Right atrium auricular region (tissue), 2 donors: ENCODE results near the gene LOXL1. TPM values are rescaled to one million over a fixed set of nuclear protein-coding genes. Genes with fewer than 3 reads are reported as not detected.
"Not testable (repeated sequence)": the region's sequence is repeated elsewhere in the genome, so short reads cannot be mapped to it uniquely, and the experiment has no call there.

Experiments
- DNase-seq: peaks from one replicate; pipeline ENCODE4 v3.0.0-alpha.2; 2019; ENCODE audit warnings: low spot score
- H3K27ac ChIP-seq, 2 donors: fragments of 200-600 bp; sonication (generic); 1 replicate in 1 of 2; 2 replicates in 1 of 2; pipeline ENCODE4 v1.5.1; 2016 to 2019
- H3K27me3 ChIP-seq, 2 donors: fragments of 200-600 bp; sonication (generic); one replicate each; pipeline versions ENCODE4 v1.5.1 to v1.6.0; 2017 to 2019
- H3K36me3 ChIP-seq: fragments of 200-600 bp; sonication (generic); one replicate; pipeline ENCODE4 v1.5.1; 2016
- H3K4me1 ChIP-seq, 2 donors: fragments of 200-600 bp; sonication (generic); one replicate each; pipeline versions ENCODE4 v1.5.1 to v1.6.0; 2017 to 2019
- H3K4me3 ChIP-seq, 2 donors: fragments of 200-600 bp; sonication (generic); 1 replicate in 1 of 2; 2 replicates in 1 of 2; pipeline ENCODE4 v1.5.1; 2017 to 2019; ENCODE audit warnings: mild to moderate bottlenecking in 1 of 2, moderate library complexity in 1 of 2
- H3K9me3 ChIP-seq, 2 donors: fragments of 200-600 bp; sonication (generic); one replicate each; pipeline ENCODE4 v1.5.1; 2019
- CTCF ChIP-seq, 2 donors: fragments of 200-600 bp; sonication (generic); IDR thresholded peaks; one replicate each; pipeline ENCODE4 v1.5.1; 2019; ENCODE audit warnings: antibody characterized with exemption in 2 of 2
- total RNA-seq, 2 donors: library from RNA; depleted of rRNA; stranded (reverse); fragments of >200 nt; gene quantifications; one replicate each; pipeline ENCODE4 v1.1.0, GENCODE V29; 2016

LOXL1 gene
- total RNA-seq, 2 donors from 2014 or later, result 22.2 to 59.0 TPM

- no peak for TF ChIP-seq CTCF (IDR thresholded peaks at IDR 0.05)
- peaks cover 0 to 16% of the 10 kb centered on the region in 2 donors for H3K4me1 ChIP-seq
- no peaks in the 10 kb centered on the region for H3K36me3 ChIP-seq
- H3K27ac ChIP-seq, result no peak overlapping the region
- H3K4me3 ChIP-seq, result no peak overlapping the region
- H3K27me3 ChIP-seq, result no peaks in the 10 kb centered on the region
- H3K9me3 ChIP-seq, result no peaks in the 10 kb centered on the region
- DNase-seq, result no peak
These were observed 42.2 kb downstream of the LOXL1 start for GRCh38 chr15:73968461-73968860.

- no peaks in the 10 kb centered on the region for H3K9me3 ChIP-seq
- no peak for DNase-seq
These were observed 43.0 kb downstream of the LOXL1 start for GRCh38 chr15:73969151-73969759.

GRCh38 chr15:73972984-73973682 is 46.9 kb downstream of the LOXL1 start:
- Histone ChIP-seq H3K27ac (no peak overlapping the region), H3K4me3 (peak overlapping the region in 1 of 2 donors; percentile 34), H3K9me3 (no peaks in the 10 kb centered on the region), H3K27me3 (no peaks in the 10 kb centered on the region), H3K4me1 (peaks cover 0 to 10% of the 10 kb centered on the region in 2 donors), H3K36me3 (no peaks in the 10 kb centered on the region)
- peak; percentile 82 to 91 for TF ChIP-seq CTCF (IDR thresholded peaks at IDR 0.05)
- DNase-seq, result peak; percentile 87

More at GRCh38 chr15:73969151-73969759, 43.0 kb downstream of the LOXL1 start:
- no peaks in the 10 kb centered on the region for H3K36me3 ChIP-seq
- no peaks in the 10 kb centered on the region for H3K27me3 ChIP-seq
- no peak overlapping the region for H3K4me3 ChIP-seq
- H3K4me1 ChIP-seq, result peaks cover 0 to 16% of the 10 kb centered on the region in 2 donors
- no peak overlapping the region for H3K27ac ChIP-seq
- no peak for TF ChIP-seq CTCF (IDR thresholded peaks at IDR 0.05)

- not testable (repeated sequence) for H3K4me1 ChIP-seq, DNase-seq, H3K27ac ChIP-seq, H3K27me3 ChIP-seq, H3K9me3 ChIP-seq, H3K36me3 ChIP-seq
- peak overlapping the region in 1 of 2 donors; percentile 34 for H3K4me3 ChIP-seq
These were observed 47.5 kb downstream of the LOXL1 start for GRCh38 chr15:73973683-73974200.

- H3K4me3 ChIP-seq, H3K36me3 ChIP-seq, H3K4me1 ChIP-seq, DNase-seq, H3K9me3 ChIP-seq, H3K27ac ChIP-seq, H3K27me3 ChIP-seq: not testable (repeated sequence)
These were observed 49.3 kb downstream of the LOXL1 start for GRCh38 chr15:73975440-73976125.

- no peak for TF ChIP-seq CTCF (IDR thresholded peaks at IDR 0.05)
- Histone ChIP-seq H3K36me3 (no peaks in the 10 kb centered on the region), H3K27ac (no peak overlapping the region), H3K4me1 (peaks cover 0 to 29% of the 10 kb centered on the region in 2 donors), H3K9me3 (no peaks in the 10 kb centered on the region), H3K27me3 (no peaks in the 10 kb centered on the region), H3K4me3 (no peak overlapping the region)
- no peak for DNase-seq
These were observed 52.6 kb downstream of the LOXL1 start for GRCh38 chr15:73978896-73979295.
